H1 (cell line): ENCODE measurements around the gene BAZ1B. TPM values are rescaled to one million over a fixed set of nuclear protein-coding genes. Genes with fewer than 3 reads are reported as not detected.

Source experiments
- CHD1 ChIP-seq: IDR thresholded peaks from 2 replicates; pipeline ENCODE4 v1.6.1; 2012; ENCODE audit warnings: low read depth, low read length, improper control_type of control experiment
- CHD2 ChIP-seq: IDR thresholded peaks from 2 replicates; pipeline ENCODE4 v1.6.1; 2012; ENCODE audit warnings: low read length, improper control_type of control experiment
- CTCF ChIP-seq, 3 experiments: IDR thresholded peaks; 1 replicate in 2 of 3; 2 replicates in 1 of 3; pipeline versions ENCODE4 v1.5.1 to v1.6.1; 2011; ENCODE audit warnings: low read length in 3 of 3, mild to moderate bottlenecking in 3 of 3, inconsistent platforms in 2 of 3, low read depth in 1 of 3, moderate library complexity in 1 of 3; ENCODE audit not compliant: insufficient read depth in 1 of 3; ENCODE audit errors: control extremely low read depth in 1 of 3
- FOSL1 ChIP-seq: IDR thresholded peaks from 2 replicates; pipeline ENCODE4 v1.6.1; 2011; ENCODE audit warnings: mild to moderate bottlenecking, low read depth, low read length, moderate library complexity; ENCODE audit not compliant: insufficient read depth
- HDAC2 ChIP-seq, 2 experiments: fragments of 300-600 bp in 1 of 2; sonication (generic) in 1 of 2; IDR thresholded peaks; 2 replicates each; pipeline ENCODE4 v1.6.1; 2011 to 2012; ENCODE audit warnings: low read depth in 2 of 2, low read length in 2 of 2, mild to moderate bottlenecking in 2 of 2, moderate library complexity in 2 of 2, borderline replicate concordance in 1 of 2, inconsistent platforms in 1 of 2
- JUN ChIP-seq: IDR thresholded peaks from 2 replicates; pipeline ENCODE4 v1.6.1; 2011; ENCODE audit warnings: low read depth, mild to moderate bottlenecking, improper control_type of control experiment, low read length
- polyA plus RNA-seq, 7 experiments: library from polyadenylated mRNA; depleted of rRNA in 3 of 7; stranded (reverse) in 5 of 7; unstranded in 2 of 7; fragments of >200 nt in 5 of 7; fragments of 200-250 nt in 2 of 7; gene quantifications; 1 replicate in 5 of 7; 2 replicates in 1 of 7; 4 replicates in 1 of 7; pipeline versions ENCODE4 v1.2.1 to v1.2.3, GENCODE V29; 2011 to 2013; ENCODE audit warnings: missing spikeins in 2 of 7, mixed read lengths in 2 of 7
- total RNA-seq: library from RNA; stranded (reverse); fragmentation: NEBNext Ultra II Directional; extraction: Animal tissue kit (Norgen Biotek cat#: 25700); gene quantifications from 2 replicates; pipeline ENCODE4 v1.2.1, GENCODE V29; 2021

BAZ1B gene
- total and polyA plus RNA-seq, 2 of the 8 experiments (the other 6 are each of a cell fraction or from before 2014, with no cell fraction given) = 21.0 to 86.8 TPM

- TF ChIP-seq JUN = no peak
- TF ChIP-seq HDAC2 (IDR thresholded peaks at IDR 0.05; ENCODE audit: borderline replicate concordance in 1 of 2, low read depth in 2 of 2, low read length in 2 of 2) = no peak
- no peak for TF ChIP-seq CHD1
- TF ChIP-seq FOSL1 = no peak
- no peak for TF ChIP-seq CHD2
- peak in 2 of 3 experiments; percentile 82 to 90; a peak in 3 of 4 replicates for TF ChIP-seq CTCF (IDR thresholded peaks at IDR 0.05; ENCODE audit: control extremely low read depth in 1 of 3, insufficient read depth in 1 of 3, low read depth in 1 of 3, low read length in 3 of 3)
Measured at GRCh38 chr7:73451780-73452398, 70.2 kb downstream of the BAZ1B start (continued).
